Lower leg skin (tissue), 3 donors: ENCODE data around the gene DHRSX.

ENCODE experiments used
- POLR2A ChIP-seq, 2 donors: fragments of 450-650 bp; IDR thresholded peaks; one replicate each; pipeline ENCODE4 v1.6.1; 2016 to 2017; ENCODE audit warnings: antibody characterized with exemption in 2 of 2, mild to moderate bottlenecking in 1 of 2, moderate library complexity in 1 of 2
- TF ChIP-seq, protein P1 (sequence below), 3 donors: fragments of 450-650 bp; IDR thresholded peaks; one replicate each; pipeline ENCODE4 v1.5.1; 2016; ENCODE audit warnings: antibody characterized with exemption in 3 of 3, mild to moderate bottlenecking in 3 of 3, moderate library complexity in 2 of 3

DNA sequence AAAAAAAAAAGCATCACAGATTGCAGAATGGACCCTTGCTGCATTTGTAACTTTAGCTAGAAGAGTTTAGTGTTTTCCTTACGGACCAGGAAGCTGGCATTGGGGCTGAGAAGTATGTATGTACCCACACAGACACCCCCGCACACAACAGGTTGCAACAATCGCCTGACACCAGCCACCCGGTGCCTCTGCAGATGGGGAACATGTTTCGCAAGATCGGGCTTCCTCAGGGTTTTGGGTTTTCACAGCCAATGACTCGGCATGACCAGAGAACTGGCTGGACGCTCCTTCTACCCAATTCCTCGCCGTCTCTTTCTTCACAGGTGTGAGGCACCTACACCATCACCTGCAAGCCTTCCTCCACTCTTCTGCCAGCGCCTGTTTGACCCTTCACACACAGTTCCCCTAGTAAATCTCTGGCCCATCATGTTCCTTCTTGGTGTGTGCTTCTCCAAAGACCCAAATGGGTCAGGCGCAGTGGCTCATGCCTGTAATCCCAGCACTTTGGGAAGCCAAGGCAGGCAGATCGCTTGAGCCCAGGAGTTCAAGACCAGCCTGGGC, 70.4 kb downstream of the DHRSX start:
- TF ChIP-seq, protein P1, sequence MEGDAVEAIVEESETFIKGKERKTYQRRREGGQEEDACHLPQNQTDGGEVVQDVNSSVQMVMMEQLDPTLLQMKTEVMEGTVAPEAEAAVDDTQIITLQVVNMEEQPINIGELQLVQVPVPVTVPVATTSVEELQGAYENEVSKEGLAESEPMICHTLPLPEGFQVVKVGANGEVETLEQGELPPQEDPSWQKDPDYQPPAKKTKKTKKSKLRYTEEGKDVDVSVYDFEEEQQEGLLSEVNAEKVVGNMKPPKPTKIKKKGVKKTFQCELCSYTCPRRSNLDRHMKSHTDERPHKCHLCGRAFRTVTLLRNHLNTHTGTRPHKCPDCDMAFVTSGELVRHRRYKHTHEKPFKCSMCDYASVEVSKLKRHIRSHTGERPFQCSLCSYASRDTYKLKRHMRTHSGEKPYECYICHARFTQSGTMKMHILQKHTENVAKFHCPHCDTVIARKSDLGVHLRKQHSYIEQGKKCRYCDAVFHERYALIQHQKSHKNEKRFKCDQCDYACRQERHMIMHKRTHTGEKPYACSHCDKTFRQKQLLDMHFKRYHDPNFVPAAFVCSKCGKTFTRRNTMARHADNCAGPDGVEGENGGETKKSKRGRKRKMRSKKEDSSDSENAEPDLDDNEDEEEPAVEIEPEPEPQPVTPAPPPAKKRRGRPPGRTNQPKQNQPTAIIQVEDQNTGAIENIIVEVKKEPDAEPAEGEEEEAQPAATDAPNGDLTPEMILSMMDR (IDR thresholded peaks at IDR 0.05): no peak
- no peak for TF ChIP-seq POLR2A (IDR thresholded peaks at IDR 0.05)
